ENCODE results near the gene NPC1L1. TPM values are rescaled to one million over a fixed set of nuclear protein-coding genes. Genes with fewer than 3 reads are reported as not detected.

NPC1L1 gene
- total and polyA plus RNA-seq, 2 of the 13 experiments (the other 11 are each of a cell fraction or from before 2014, with no cell fraction given), result 4.8 to 14.5 TPM

DNA sequence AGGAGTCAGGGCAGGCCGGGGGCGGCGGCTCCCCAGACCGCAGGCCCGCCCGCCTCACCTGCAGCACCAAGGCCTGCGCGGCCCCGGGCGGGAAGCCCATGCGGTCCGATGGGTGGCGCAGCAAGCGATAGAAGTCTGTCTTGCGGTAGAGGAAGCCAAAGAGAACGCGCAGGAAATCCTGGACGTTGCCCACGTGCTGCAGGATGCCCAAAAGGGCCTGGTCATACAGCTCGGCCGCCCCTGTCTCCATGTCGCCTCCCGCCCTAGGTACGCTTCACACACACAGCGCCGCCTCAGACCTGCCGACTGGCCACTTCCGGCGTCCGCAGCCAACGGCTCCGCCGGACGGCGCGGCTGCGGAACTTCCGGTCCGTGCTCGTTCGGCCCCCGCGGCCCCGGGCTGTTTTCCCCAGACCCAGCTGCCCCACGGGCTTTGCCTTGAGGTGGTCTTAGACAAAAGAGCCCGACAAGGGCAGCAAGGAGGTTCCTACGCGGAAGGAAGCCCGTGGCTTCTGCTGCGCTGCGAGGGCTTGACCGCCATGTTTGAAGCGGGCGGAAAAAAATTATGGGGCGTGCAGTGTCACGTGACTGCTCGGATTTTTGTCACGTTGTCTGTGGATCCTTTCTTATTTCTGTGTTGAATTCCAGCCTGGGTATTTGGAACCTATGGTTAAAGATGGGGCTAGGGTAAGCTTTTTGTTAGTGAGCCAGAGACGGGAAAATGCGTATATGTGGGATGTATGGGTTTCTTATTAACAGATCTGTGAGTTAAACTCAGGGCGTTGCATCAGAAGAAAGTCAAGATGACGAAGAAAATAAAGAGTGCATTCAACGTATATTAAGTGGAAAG, 50.6 kb downstream of the NPC1L1 start, which contains the start of gene NUDCD3 (continued):
- TF ChIP-seq, protein P1, sequence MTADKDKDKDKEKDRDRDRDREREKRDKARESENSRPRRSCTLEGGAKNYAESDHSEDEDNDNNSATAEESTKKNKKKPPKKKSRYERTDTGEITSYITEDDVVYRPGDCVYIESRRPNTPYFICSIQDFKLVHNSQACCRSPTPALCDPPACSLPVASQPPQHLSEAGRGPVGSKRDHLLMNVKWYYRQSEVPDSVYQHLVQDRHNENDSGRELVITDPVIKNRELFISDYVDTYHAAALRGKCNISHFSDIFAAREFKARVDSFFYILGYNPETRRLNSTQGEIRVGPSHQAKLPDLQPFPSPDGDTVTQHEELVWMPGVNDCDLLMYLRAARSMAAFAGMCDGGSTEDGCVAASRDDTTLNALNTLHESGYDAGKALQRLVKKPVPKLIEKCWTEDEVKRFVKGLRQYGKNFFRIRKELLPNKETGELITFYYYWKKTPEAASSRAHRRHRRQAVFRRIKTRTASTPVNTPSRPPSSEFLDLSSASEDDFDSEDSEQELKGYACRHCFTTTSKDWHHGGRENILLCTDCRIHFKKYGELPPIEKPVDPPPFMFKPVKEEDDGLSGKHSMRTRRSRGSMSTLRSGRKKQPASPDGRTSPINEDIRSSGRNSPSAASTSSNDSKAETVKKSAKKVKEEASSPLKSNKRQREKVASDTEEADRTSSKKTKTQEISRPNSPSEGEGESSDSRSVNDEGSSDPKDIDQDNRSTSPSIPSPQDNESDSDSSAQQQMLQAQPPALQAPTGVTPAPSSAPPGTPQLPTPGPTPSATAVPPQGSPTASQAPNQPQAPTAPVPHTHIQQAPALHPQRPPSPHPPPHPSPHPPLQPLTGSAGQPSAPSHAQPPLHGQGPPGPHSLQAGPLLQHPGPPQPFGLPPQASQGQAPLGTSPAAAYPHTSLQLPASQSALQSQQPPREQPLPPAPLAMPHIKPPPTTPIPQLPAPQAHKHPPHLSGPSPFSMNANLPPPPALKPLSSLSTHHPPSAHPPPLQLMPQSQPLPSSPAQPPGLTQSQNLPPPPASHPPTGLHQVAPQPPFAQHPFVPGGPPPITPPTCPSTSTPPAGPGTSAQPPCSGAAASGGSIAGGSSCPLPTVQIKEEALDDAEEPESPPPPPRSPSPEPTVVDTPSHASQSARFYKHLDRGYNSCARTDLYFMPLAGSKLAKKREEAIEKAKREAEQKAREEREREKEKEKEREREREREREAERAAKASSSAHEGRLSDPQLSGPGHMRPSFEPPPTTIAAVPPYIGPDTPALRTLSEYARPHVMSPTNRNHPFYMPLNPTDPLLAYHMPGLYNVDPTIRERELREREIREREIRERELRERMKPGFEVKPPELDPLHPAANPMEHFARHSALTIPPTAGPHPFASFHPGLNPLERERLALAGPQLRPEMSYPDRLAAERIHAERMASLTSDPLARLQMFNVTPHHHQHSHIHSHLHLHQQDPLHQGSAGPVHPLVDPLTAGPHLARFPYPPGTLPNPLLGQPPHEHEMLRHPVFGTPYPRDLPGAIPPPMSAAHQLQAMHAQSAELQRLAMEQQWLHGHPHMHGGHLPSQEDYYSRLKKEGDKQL (CRISPR knock-in tag; IDR thresholded peaks at IDR 0.05; ENCODE audit: low read depth), result peak; percentile 14; the same call in 1 of the 2 replicates
- TF ChIP-seq ARID5B (CRISPR knock-in tag; IDR thresholded peaks at IDR 0.05) (peak; percentile 74), PATZ1 (CRISPR knock-in tag; IDR thresholded peaks at IDR 0.05) (peak; percentile 66), ATAD3A (CRISPR knock-in tag; IDR thresholded peaks at IDR 0.05) (no peak), EED (CRISPR knock-in tag; IDR thresholded peaks at IDR 0.05) (peak; percentile 93), PPARG (CRISPR knock-in tag; conservative IDR thresholded peaks at IDR 0.05) (0 out of 2 replicates have a peak, but pooled peaks have one; percentile 54), ZNF160 (CRISPR knock-in tag; IDR thresholded peaks at IDR 0.05) (peak; percentile 49; the same call in 1 of the 2 replicates), ZNF780A (CRISPR knock-in tag; IDR thresholded peaks at IDR 0.05) (no peak), PBX2 (CRISPR knock-in tag; IDR thresholded peaks at IDR 0.05) (no peak), ZNF121 (CRISPR knock-in tag; IDR thresholded peaks at IDR 0.05) (no peak; the same call in 1 of the 2 replicates), ZFP82 (CRISPR knock-in tag; IDR thresholded peaks at IDR 0.05; ENCODE audit: borderline replicate concordance) (no peak), ZFY (CRISPR knock-in tag; IDR thresholded peaks at IDR 0.05) (peak; percentile 99), SRSF1 (optimal IDR thresholded peaks at IDR 0.05; ENCODE audit: low read depth, low read length) (peak; percentile 88)
- TF ChIP-seq, protein P2, sequence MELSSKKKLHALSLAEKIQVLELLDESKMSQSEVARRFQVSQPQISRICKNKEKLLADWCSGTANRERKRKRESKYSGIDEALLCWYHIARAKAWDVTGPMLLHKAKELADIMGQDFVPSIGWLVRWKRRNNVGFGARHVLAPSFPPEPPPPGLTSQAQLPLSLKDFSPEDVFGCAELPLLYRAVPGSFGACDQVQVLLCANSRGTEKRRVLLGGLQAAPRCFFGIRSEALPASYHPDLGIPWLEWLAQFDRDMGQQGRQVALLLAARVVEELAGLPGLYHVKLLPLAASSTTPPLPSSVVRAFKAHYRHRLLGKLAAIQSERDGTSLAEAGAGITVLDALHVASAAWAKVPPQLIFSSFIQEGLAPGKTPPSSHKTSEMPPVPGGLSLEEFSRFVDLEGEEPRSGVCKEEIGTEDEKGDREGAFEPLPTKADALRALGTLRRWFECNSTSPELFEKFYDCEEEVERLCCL (CRISPR knock-in tag; IDR thresholded peaks at IDR 0.05; ENCODE audit: borderline replicate concordance), result no peak

Measured in HepG2 (cell line).